HTR-8/SVneo (cell line): ENCODE measurements around the gene RAD9B.

Experiments used
- DNase-seq: peaks from one replicate; pipeline ENCODE4 v3.0.0; 2011; ENCODE audit warnings: low spot score, mixed read lengths; ENCODE audit not compliant: insufficient read length
- FAIRE-seq: peaks from 2 replicates; lab custom pipeline; 2011; peaks lifted over from hg19 to GRCh38; lab: Jason Lieb, UNC

Gene RAD9B

GRCh38 chr12:110550981-110551380 is 48.9 kb downstream of the RAD9B start:
- FAIRE-seq (no peak), DNase-seq (no peak)
